NT2/D1 (cell line): ENCODE results near the gene ATP8B4.

Source experiments
- DNase-seq: peaks from one replicate; pipeline ENCODE4 v3.0.0-alpha.2; 2011; ENCODE audit warnings: low read depth, low spot score
- H3K27me3 ChIP-seq: 2 replicates; pipeline ENCODE4 v1.6.0; 2011; ENCODE audit warnings: mild to moderate bottlenecking; ENCODE audit not compliant: insufficient read length, insufficient read depth
- H3K36me3 ChIP-seq: 2 replicates; pipeline ENCODE4 v1.6.1; 2011; ENCODE audit warnings: mild to moderate bottlenecking, low read length, mixed read lengths; ENCODE audit not compliant: insufficient read depth, insufficient read length
- H3K4me1 ChIP-seq: 2 replicates; pipeline ENCODE4 v1.5.1; 2011; ENCODE audit not compliant: insufficient read depth, insufficient read length
- H3K4me3 ChIP-seq: 2 replicates; pipeline ENCODE4 v1.5.1; 2011; ENCODE audit warnings: low read depth; ENCODE audit not compliant: insufficient read length
- H3K9ac ChIP-seq: 2 replicates; pipeline ENCODE4 v1.6.0; 2011; ENCODE audit warnings: low read depth; ENCODE audit not compliant: insufficient read length
- H3K9me3 ChIP-seq: 2 replicates; pipeline ENCODE4 v1.5.1; 2011; ENCODE audit warnings: mild to moderate bottlenecking, low read length; ENCODE audit not compliant: insufficient read depth
- SUZ12 ChIP-seq: IDR thresholded peaks from 2 replicates; pipeline ENCODE4 v1.6.1; 2011; ENCODE audit not compliant: insufficient read length, insufficient read depth; ENCODE audit errors: extremely low read depth
- YY1 ChIP-seq: IDR thresholded peaks from 2 replicates; pipeline ENCODE4 v1.6.1; 2011; ENCODE audit not compliant: insufficient read length, insufficient read depth
- ZNF274 ChIP-seq: IDR thresholded peaks from 2 replicates; pipeline ENCODE4 v1.6.1; 2011; ENCODE audit warnings: mild to moderate bottlenecking, low read depth, low read length

Gene ATP8B4

GRCh38 chr15:50009634-50010033 is 109.4 kb downstream of the ATP8B4 start:
- TF ChIP-seq SUZ12 = no peak
- TF ChIP-seq YY1 = no peak
- no peak for TF ChIP-seq ZNF274
- H3K9ac ChIP-seq = no peak overlapping the region
- no peaks in the 10 kb centered on the region for H3K36me3 ChIP-seq
- no peaks in the 10 kb centered on the region for H3K4me1 ChIP-seq
- no peak overlapping the region for H3K4me3 ChIP-seq
- DNase-seq = no peak
- H3K9me3 ChIP-seq = no peaks in the 10 kb centered on the region
- no peaks in the 10 kb centered on the region for H3K27me3 ChIP-seq

DNA sequence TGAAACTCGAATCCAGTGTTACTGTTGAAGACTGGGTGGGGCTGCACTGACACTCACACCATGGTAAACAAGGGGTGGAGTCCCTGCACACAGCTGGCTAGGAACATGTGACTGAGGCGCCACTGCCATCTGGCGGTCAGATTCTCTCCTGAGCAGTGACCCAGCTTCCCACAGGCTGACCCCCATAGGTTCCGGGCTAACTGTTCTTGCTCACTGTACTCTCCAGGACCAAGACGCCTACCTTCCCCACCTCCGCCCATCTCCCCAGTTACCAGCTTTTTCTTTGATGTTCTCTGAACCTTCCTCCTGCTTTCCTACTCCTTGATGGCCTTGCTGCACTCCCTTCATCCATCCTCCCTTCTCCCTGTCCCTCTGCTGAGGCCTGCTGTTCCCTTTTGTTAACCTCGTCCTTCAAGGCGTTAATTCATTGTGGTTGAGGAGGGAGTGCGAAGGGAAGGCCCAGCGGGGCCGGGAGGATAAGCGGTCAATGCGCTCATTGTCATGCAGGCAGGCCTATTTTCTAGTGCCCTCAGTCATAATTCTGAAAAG is 115.2 kb downstream of the ATP8B4 start:
- no peaks in the 10 kb centered on the region for H3K4me1 ChIP-seq
- TF ChIP-seq YY1 (no peak), SUZ12 (no peak), ZNF274 (no peak)
- H3K9ac ChIP-seq = no peak overlapping the region
- no peaks in the 10 kb centered on the region for H3K27me3 ChIP-seq
- peak; percentile 79 for DNase-seq
- H3K4me3 ChIP-seq = no peak overlapping the region
- no peaks in the 10 kb centered on the region for H3K36me3 ChIP-seq
- no peaks in the 10 kb centered on the region for H3K9me3 ChIP-seq

GRCh38 chr15:49991587-49991986 is 127.4 kb downstream of the ATP8B4 start:
- TF ChIP-seq YY1 (no peak), SUZ12 (no peak), ZNF274 (no peak)
- DNase-seq = no peak
- no peak overlapping the region for H3K9ac ChIP-seq
- no peaks in the 10 kb centered on the region for H3K4me1 ChIP-seq
- H3K9me3 ChIP-seq = no peaks in the 10 kb centered on the region
- no peaks in the 10 kb centered on the region for H3K36me3 ChIP-seq
- H3K27me3 ChIP-seq = no peaks in the 10 kb centered on the region
- H3K4me3 ChIP-seq = no peak overlapping the region

DNA sequence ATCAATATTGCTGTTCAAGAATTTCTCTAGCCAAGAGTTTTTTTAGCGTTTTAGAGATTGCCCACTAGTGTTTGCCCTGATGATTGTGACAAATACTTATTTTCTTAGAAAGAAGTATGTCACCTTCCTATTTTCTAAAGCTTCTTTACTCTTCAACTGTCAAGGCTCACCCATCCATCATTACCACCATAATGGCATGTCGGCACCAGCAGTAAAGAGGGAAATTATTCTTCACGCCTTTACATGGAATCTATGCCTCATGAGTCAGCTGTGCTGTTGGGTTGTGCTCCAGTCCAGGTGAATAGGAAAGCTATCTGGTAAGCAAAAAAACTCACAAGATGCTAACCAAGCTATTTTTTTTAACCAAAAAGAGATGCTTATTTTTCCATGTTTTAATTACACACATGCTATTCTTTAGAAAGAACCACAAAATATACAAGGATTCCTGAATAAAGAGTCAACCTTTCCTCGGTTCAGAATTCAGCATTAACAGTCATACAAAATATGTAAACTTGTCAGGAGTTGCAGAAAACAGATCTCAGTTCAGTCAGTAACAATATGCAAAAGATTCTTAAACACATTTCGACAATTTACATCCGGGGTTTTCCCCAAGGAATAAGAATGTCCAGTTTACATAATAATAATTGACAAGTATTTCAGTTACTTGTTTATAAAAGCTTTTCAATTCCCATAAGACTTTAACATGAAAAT is 128.0 kb downstream of the ATP8B4 start:
- no peaks in the 10 kb centered on the region for H3K36me3 ChIP-seq

DNA sequence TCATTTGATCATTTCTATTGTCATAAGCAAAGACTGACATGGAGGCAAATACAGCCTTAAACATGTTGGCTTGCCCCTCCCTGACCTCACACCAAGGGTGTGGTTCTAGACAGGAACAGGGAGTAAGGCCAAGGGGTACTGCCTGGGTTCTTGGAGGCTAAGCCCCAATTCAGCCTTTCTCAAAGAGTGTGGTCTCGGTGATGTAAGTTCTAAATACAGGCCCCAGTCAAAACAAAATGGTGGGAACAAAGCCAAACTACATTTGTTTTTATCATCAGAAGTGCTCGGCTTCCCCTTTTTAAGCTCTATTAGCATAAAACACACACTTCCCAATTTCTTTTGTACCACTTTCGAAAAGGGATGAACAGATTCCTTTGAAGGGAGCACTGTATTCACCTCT is 129.5 kb downstream of the ATP8B4 start:
- Histone ChIP-seq H3K9me3 (no peaks in the 10 kb centered on the region), H3K4me1 (no peaks in the 10 kb centered on the region), H3K4me3 (no peak overlapping the region), H3K27me3 (no peaks in the 10 kb centered on the region), H3K36me3 (no peaks in the 10 kb centered on the region), H3K9ac (no peak overlapping the region)
- no peak for DNase-seq
- TF ChIP-seq SUZ12 (no peak), ZNF274 (no peak), YY1 (no peak)

More for the DNA sequence above, 128.0 kb downstream of the ATP8B4 start:
- H3K27me3 ChIP-seq = no peaks in the 10 kb centered on the region
- DNase-seq = no peak
- H3K9ac ChIP-seq = no peak overlapping the region
- no peaks in the 10 kb centered on the region for H3K4me1 ChIP-seq
- H3K9me3 ChIP-seq = no peaks in the 10 kb centered on the region
- no peak overlapping the region for H3K4me3 ChIP-seq
- no peak for TF ChIP-seq YY1
- no peak for TF ChIP-seq SUZ12
- no peak for TF ChIP-seq ZNF274

DNA sequence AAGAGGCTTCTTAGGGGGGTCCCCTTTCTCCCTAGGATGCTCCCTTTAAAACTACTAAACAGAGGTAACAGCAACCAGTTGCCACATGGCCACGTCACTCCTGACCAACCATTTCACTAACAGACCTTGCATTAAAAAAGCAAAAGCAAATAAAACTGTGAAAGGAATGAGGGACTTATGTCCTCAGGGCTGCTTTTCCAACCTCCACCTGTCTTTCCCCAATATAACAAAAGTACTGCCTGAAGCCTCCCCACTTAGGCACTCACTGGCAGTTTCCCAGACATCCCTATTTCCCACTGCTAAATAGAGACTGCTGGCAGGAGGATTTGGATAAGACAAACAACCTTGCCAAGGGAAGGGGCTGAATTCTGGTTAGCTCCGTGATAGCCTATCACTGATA is 130.3 kb downstream of the ATP8B4 start:
- no peak for DNase-seq
- no peak overlapping the region for H3K9ac ChIP-seq
- no peak overlapping the region for H3K4me3 ChIP-seq
- no peaks in the 10 kb centered on the region for H3K4me1 ChIP-seq
- H3K9me3 ChIP-seq = no peaks in the 10 kb centered on the region
- no peaks in the 10 kb centered on the region for H3K27me3 ChIP-seq
- TF ChIP-seq ZNF274 (no peak), YY1 (no peak), SUZ12 (no peak)
- H3K36me3 ChIP-seq = no peaks in the 10 kb centered on the region

- Histone ChIP-seq H3K4me1 (no peaks in the 10 kb centered on the region), H3K4me3 (no peak overlapping the region), H3K9me3 (no peaks in the 10 kb centered on the region), H3K9ac (no peak overlapping the region), H3K36me3 (no peaks in the 10 kb centered on the region), H3K27me3 (no peaks in the 10 kb centered on the region)
- DNase-seq = no peak
- TF ChIP-seq SUZ12 (no peak), YY1 (no peak), ZNF274 (no peak)
Observed at GRCh38 chr15:49987896-49988295, 131.1 kb downstream of the ATP8B4 start.
